SJCRH30 (cell line): ENCODE data around the gene ALG12. TPM values are rescaled to one million over a fixed set of nuclear protein-coding genes. Genes with fewer than 3 reads are reported as not detected.
"Not testable (repeated sequence)": the region's sequence is repeated elsewhere in the genome, so short reads cannot be mapped to it uniquely, and the experiment has no call there.

ENCODE experiments used
- DNase-seq, 2 experiments: peaks; one replicate each; pipeline ENCODE4 v3.0.0-alpha.2; 2015 to 2020
- H3K27ac ChIP-seq: fragments of 250-450 bp; sonication (Bioruptor Pico); 2 replicates; pipeline ENCODE4 v1.5.1; 2020; ENCODE audit warnings: mild to moderate bottlenecking, moderate library complexity
- H3K27me3 ChIP-seq: fragments of 250-450 bp; sonication (Bioruptor Pico); 2 replicates; pipeline ENCODE4 v1.5.1; 2020; ENCODE audit warnings: mild to moderate bottlenecking, moderate library complexity
- H3K36me3 ChIP-seq: fragments of 250-450 bp; sonication (Bioruptor Pico); 2 replicates; pipeline ENCODE4 v1.5.1; 2020; ENCODE audit warnings: mild to moderate bottlenecking, moderate library complexity
- H3K4me1 ChIP-seq: fragments of 250-450 bp; sonication (Bioruptor Pico); 2 replicates; pipeline ENCODE4 v1.5.1; 2020; ENCODE audit warnings: mild to moderate bottlenecking, moderate library complexity
- H3K4me3 ChIP-seq: fragments of 250-450 bp; sonication (Bioruptor Pico); 2 replicates; pipeline ENCODE4 v1.5.1; 2020; ENCODE audit warnings: mild to moderate bottlenecking, moderate library complexity
- H3K9me3 ChIP-seq: fragments of 250-450 bp; sonication (Bioruptor Pico); replicated peaks from 2 replicates; pipeline ENCODE4 v1.5.1; 2020; ENCODE audit warnings: mild to moderate bottlenecking, moderate library complexity
- total RNA-seq: library from RNA; depleted of rRNA; stranded (reverse); fragments of >200 nt; shearing (Covaris generic); gene quantifications from 2 replicates; pipeline ENCODE4 v1.2.3, GENCODE V29; 2014; rRNA removed

Gene ALG12
- total RNA-seq, 1 experiment from 2014 or later: 24.3 TPM

DNA sequence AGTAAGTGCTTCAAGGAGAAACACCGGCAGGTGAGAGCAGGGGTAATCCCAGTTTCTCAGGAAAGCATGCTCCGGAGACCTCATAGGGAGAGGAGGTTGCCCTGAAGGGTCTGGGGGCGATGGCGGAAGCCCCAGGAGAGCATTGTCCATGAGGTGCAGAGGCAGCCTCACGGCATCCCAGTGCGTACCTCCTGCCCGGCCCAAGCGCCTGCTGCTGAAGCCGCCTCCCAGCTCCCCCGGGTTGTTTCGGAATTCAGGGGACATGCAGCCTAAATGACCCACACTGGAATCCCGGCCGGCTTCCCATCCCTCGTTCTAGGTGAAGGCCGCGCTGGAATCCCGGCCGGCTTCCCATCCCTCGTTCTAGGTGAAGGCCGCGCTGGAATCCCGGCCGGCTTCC is 61.9 kb downstream of the ALG12 start:
- Histone ChIP-seq H3K27me3 (no peaks in the 10 kb centered on the region), H3K9me3 (no peaks in the 10 kb centered on the region), H3K4me3 (no peak overlapping the region), H3K36me3 (peaks cover 15% of the 10 kb centered on the region), H3K27ac (no peak overlapping the region), H3K4me1 (peaks cover 12% of the 10 kb centered on the region)
- DNase-seq: no peak

DNA sequence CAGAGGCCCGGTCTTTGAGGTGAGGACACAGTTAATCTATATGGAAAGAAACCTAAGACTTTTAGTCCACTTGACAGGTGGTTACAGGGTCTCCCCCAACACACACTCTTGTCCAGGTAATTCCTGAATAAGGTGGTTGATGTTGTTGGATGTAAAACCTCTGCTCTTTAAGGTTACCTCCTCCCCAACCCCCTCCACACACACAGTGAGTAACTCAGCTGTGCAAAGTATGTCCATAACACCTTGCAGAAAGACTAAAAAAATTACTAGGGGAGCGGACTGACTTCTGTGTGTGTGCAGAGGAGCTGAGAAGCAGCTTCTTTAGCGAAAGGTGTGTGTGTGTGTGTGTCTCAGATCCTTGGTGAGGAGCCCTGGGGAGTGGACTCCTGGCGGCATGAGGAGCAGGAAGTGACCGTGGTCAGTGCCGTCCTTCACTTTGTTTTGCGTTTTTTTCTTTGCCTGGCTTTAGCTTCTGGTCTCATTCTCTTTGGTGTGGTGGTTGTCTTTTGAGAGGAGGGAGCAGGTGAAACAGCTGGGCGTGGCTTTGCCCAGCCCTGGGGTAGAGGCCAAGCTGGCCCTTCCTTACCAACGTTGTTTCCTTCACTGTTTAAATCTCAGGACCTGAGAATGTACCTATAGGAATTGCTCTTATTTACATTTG is 62.9 kb downstream of the ALG12 start:
- peak; percentile 27 to 57 for DNase-seq
- no peaks in the 10 kb centered on the region for H3K27me3 ChIP-seq
- H3K36me3 ChIP-seq: peaks cover 14% of the 10 kb centered on the region
- H3K4me3 ChIP-seq: peak overlapping the region; percentile 97; the same call in 1 of the 2 replicates
- no peak overlapping the region for H3K27ac ChIP-seq
- H3K9me3 ChIP-seq: no peaks in the 10 kb centered on the region
- peaks cover 12% of the 10 kb centered on the region for H3K4me1 ChIP-seq

DNA sequence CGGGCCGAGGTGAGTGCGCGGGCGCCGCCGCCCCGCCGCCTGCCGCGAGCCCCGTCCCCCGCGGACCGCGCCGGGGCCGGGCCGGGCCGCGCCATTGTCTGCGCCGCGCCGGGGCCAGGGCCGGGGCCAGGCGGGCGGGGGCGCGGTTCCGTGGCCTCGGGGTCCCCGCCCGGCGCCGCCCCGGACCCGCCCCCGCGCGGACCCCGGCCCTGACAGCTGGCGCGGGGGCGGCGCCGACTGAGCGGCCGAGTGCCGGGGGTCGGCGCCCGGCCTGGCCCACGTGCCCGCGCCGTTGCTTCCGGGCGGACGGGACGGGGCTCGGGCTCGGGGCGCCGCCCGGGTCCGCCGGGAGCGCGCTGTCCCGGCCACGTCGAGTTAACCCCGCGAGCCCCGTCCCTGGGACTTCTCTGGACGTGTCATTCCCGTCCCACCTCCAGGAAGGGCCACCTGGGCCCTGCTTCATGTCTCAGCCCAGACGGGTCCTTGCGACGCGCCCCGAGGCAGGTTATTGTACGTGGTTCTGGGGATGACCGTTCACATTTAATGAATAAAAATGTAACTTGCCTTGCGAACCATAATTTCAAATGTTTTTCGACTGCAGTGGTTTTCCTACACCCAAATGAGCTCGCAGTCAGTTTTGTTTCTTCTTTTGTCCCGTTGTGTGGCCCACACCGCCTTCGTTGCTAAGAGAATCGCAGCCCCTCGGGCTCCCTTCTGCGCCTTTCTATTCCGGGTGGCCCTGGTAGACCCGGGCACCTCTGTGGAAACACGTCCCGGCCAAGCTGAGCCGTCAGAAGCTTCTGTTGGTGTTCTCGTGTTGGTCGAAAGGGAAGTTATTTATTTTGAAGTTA is 64.0 kb downstream of the ALG12 start:
- DNase-seq: peak; percentile 50 to 59
- peak overlapping the region; percentile 97 for H3K4me3 ChIP-seq
- H3K27ac ChIP-seq: peak overlapping the region; percentile 34

DNA sequence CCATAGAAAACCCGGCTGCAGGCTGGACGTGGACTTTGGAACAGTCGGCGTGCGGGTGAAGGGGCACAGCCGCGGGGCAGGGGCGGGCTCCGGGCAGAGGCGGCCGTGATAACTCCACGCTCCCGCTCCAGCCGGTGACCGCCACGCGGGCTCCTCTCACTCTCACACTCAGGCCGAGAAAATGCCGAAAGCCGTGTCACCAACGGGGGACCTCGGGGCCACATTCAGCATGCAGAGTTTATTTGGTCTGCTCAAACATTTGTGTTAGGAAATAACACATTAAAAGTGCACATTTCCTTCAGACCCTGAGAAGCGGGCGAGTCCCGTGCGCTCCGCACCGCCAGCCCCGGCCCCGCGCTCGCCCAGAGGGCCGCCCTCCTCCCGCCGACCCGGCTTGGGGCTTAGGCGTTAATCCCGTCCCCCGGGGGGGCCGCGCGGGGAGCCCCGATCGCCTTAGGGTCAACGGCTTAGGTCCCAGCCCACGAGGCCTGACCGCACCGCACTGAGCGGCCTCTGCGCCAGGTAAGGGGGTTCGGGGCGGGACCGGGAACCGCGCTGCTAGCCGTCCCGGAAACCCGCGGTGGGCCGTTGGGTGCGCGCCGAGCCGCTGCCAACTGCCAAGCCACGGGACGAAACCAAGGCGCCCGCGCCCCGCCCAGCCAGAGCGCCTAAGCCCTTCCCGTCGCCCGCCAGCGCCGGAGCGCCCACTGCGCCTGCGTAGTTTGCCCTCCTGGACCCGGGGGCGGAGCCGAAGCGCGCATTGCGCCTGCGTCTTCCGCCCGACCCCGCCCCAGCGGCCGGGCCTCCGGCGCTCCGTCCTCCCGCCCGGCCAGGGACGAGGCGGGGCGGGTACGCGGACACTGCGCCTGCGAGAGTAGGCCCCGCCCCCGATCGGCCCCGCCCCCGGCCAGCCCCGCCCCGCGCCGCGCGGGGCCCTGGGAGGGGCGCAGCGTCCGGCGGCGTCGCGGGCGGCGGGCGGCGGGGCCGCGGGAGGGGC is 65.0 kb downstream of the ALG12 start, which contains the start of gene ZBED4:
ZBED4 (plus strand) TSS at position 947 of the 997 bp plus-strand sequence. CDS start 29,819 bp downstream, outside the sequence.
- H3K27me3 ChIP-seq: no peaks in the 10 kb centered on the region
- peak; percentile 99 to 100 for DNase-seq
- H3K27ac ChIP-seq: peak within 1 kb of the TSS; percentile 86
- no peaks in the 10 kb centered on the region for H3K9me3 ChIP-seq
- H3K4me3 ChIP-seq: peak within 1 kb of the TSS; percentile 97
- peaks cover 12% of the 10 kb centered on the region for H3K4me1 ChIP-seq
- H3K36me3 ChIP-seq: peaks cover 8% of the 10 kb centered on the region; the same call in 1 of the 2 replicates

More for the DNA sequence above, 64.0 kb downstream of the ALG12 start:
- no peaks in the 10 kb centered on the region for H3K9me3 ChIP-seq
- peaks cover 12% of the 10 kb centered on the region for H3K4me1 ChIP-seq
- H3K36me3 ChIP-seq: peaks cover 10% of the 10 kb centered on the region; the same call in 1 of the 2 replicates
- no peaks in the 10 kb centered on the region for H3K27me3 ChIP-seq

DNA sequence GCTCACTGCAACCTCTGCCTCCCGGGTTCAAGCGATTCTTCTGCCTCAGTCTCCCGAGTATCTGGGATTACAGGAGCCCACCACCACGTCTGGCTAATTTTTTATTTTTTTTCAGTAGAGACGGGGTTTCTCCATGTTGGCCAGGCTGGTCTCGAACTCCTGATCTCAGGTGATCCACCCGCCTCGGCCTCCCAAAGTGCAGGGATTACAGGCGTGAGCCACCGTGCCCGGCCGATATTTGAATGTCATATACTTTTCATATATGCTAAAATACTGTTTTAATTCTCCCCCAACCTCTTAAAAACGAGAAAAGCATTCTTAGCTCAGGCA is 65.7 kb downstream of the ALG12 start:
- Histone ChIP-seq H3K4me3 (peak overlapping the region; percentile 76), H3K27ac (peak overlapping the region; percentile 86)

DNA sequence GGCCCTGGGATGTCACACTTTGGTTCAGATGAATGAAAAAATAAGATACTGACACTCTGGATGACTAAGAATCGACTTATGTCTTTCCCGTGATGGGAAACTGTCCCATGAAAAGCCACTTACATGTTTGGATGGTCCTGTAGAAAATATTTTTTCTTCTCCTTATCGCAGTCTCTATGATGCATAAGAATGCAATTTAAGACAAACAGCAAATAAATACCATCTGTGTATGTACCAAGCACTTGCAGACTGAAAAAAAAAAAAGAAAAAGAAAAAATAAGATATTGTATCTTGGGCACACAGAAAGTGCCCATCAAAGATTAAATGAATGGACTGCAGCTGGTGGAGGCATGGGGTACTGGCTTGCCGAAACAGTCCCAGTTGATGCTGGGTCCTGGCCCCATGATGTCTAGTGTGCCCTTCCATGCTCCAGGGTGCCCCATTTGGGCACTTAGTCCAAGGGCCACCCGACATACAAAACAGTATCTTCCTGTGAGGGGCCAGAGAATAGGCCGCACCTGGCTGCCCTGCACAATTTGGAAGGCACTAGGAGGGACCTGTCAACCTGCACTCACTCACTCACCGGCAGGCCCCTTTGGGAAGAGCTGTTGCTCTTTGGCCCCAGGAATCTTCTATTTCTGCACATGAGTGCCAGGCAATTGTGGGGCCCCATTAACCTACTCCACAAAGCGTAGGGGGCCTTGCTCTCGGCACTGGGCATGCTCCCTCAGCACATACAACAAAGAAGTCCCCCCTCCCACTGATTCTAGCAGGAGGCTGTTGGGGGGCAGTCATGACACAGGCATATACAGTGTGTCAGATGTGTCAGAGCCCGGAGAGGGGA is 67.1 kb downstream of the ALG12 start:
- no peak overlapping the region for H3K27ac ChIP-seq
- H3K4me1 ChIP-seq: peaks cover 12% of the 10 kb centered on the region
- H3K27me3 ChIP-seq: no peaks in the 10 kb centered on the region
- H3K9me3 ChIP-seq: no peaks in the 10 kb centered on the region
- no peak for DNase-seq
- no peaks in the 10 kb centered on the region for H3K36me3 ChIP-seq
- no peak overlapping the region for H3K4me3 ChIP-seq

More for the DNA sequence above, 65.7 kb downstream of the ALG12 start:
- H3K4me1 ChIP-seq: peaks cover 12% of the 10 kb centered on the region
- not testable (repeated sequence) for H3K27me3 ChIP-seq, DNase-seq, H3K36me3 ChIP-seq, H3K9me3 ChIP-seq

Other genes starting within 250 kb of the ALG12 start
- 41.0 and 44.7 TPM in 2 replicates for gene BRD1, start 90.6 kb downstream of the ALG12 start, total RNA-seq
- 48.7 and 53.2 TPM in 2 replicates for gene ZBED4, start 64.6 kb downstream of the ALG12 start, total RNA-seq
- 37.6 and 39.7 TPM in 2 replicates for gene CRELD2, start 196 bp upstream of the ALG12 start, total RNA-seq
- gene PIM3, start 42.3 kb upstream of the ALG12 start, total RNA-seq: 51.2 and 53.6 TPM in 2 replicates
- not detected in 2 replicates for gene IL17REL, start 94.3 kb upstream of the ALG12 start, total RNA-seq
- gene TTLL8, start 139.9 kb upstream of the ALG12 start, total RNA-seq: not detected in 2 replicates
- gene MLC1, start 167.0 kb upstream of the ALG12 start, total RNA-seq: 0.04 and 0.18 TPM in 2 replicates
- not detected in 2 replicates for gene MOV10L1, start 171.6 kb upstream of the ALG12 start, total RNA-seq